ENCODE data around the gene PRKACA. TPM values are rescaled to one million over a fixed set of nuclear protein-coding genes. Genes with fewer than 3 reads are reported as not detected.

PRKACA gene
- total RNA-seq, 4 donors from 2014 or later = 37.3 to 81.8 (median 45.6) TPM

DNA sequence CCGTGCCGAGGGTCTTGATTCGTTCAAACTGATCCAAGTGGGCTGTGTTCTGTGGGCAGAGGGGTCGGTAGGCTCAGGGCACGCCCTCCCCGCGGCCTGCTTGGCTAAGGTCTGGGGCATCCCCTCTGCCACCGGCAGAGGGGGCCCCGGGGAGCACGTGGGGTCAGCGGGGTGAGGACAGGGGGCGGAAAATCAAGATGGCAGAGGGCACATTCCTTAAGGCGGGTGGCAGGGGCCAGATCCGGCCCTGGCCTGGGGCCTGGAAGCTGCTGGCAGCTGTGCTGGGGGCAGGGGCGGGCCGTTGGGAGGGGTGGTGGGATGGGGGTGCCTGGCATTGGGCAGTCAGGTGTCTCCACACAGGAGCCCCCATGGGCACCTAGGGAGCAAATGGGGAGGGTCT is 10.7 kb downstream of the PRKACA start:
- TF ChIP-seq CTCF (IDR thresholded peaks at IDR 0.05; ENCODE audit: low read depth) = no peak

- no peak for TF ChIP-seq CTCF (IDR thresholded peaks at IDR 0.05; ENCODE audit: low read depth)
These were observed 11.9 kb downstream of the PRKACA start for GRCh38 chr19:14105680-14106079.

DNA sequence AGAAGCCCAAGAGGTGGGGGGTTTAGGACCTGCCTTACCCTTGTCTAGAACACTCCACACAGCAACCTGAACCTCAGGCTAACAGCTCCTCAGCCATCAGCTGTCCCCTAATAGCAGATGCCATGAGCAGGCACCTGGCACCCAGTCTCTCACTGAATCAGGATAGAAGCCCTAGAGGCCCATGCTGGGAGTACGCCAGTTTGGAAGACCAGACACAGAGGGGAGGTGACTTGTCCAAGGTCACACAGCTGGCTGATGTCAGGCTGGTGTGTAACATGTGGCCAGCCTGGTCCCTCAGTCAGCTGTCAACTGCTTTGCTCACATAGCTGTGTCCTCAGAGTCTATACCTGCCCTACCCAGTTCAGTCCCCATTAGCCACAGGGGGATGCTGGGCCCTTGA is 14.3 kb downstream of the PRKACA start:
- no peak for TF ChIP-seq CTCF (IDR thresholded peaks at IDR 0.05; ENCODE audit: low read depth)

DNA sequence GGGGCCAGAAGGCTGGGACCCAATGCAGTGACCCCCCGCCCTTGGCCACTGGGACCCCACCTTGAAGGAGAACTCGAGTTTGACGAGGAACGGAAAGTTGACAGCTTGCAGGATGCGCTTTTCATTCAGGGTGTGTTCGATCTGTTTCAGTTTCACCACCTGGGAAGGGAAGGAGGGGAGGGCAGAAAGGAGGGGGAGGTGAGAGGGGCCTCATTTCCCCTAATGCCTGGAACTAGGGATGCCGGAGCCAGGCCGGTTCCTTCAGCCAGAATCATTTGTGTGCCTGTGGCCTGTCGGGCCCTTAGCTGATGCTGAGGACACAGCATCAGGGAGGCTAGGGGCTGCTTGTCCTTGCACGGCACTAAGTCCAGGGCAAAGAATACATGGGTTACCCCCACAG is 14.8 kb downstream of the PRKACA start:
- no peak for TF ChIP-seq CTCF (IDR thresholded peaks at IDR 0.05; ENCODE audit: low read depth)

DNA sequence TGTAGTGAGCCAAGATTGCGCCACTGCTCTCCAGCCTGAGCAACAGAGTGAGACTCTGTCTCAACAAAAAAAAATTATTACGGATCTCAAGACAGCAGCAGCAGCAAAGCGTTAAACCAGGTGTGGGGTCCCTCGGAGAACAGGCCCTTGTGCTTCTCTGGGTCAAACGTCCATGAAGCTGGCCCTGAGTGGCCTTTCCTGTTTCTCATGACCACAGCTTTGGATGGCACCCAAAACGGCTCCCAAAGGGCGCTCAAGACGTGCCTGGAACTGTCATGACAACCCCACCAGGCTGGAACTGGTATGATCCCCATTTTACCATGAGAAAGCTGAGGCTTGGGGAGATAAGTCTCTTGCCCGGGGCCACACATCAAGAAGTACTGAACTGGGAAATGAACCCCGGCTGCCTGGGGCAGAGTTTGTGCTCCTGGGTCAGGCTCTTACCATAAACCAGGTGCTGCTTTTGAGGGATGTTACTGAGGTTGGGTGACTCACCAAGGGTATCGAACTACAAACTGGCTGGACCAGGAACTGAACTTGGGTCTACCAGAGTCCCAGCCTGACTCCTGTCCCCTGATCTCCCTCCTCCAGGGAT is 15.4 kb downstream of the PRKACA start:
- no peak for TF ChIP-seq CTCF (IDR thresholded peaks at IDR 0.05; ENCODE audit: low read depth)

- no peak for TF ChIP-seq CTCF (IDR thresholded peaks at IDR 0.05; ENCODE audit: low read depth)
These were observed 16.5 kb downstream of the PRKACA start for GRCh38 chr19:14101003-14101545.

DNA sequence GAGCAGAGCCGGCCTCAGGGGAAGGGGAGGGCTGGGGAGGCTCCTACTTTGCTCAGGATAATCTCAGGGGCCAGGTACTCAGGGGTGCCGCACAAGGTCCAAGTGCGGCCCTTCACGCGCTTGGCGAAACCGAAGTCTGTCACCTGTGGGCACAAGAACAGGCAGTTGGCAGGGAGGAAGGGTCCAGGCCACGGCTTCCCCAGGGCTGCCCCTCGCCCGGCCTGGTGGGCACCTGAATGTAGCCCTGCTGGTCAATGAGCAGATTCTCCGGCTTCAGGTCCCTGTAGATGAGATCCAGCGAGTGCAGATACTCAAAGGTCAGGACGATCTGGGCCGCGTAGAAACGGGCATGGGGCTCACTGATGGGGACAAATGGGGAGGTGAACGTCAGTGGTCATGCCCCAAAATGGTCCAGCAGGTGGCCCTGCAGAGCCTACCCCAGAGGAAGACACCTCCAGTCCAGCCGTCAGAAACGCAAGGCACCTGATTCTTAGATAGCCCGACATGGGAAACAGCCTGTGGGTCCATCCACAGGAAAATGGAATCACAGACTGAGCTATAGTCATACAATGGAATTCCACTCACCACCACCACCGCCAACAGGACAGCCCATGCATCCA is 19.9 kb downstream of the PRKACA start:
- no peak for TF ChIP-seq CTCF (IDR thresholded peaks at IDR 0.05; ENCODE audit: low read depth)

Data from subcutaneous adipose tissue (tissue), 4 donors.